Panc1 (cell line): ENCODE results near the gene TMEM81. TPM values are rescaled to one million over a fixed set of nuclear protein-coding genes. Genes with fewer than 3 reads are reported as not detected.

Source experiments
- ATAC-seq: fragments of 200-7000 bp; cut with Tn5 transposase; 2 replicates; pipeline ENCODE4 v1.9.1; 2020; ENCODE audit warnings: mild to moderate bottlenecking, moderate library complexity
- BruUV-seq: library from RNA; stranded (reverse); fragments of 400-500 nt; replicated peaks from 2 replicates; lab custom pipeline; 2021; lab: Mats Ljungman, UMichigan
- CTCF ChIA-PET: fragments of 300-600 bp; sonication (Branson Sonifier 250); formaldehyde crosslinking; loops from one replicate; lab custom pipeline; 2022; ENCODE audit warnings: antibody characterized with exemption; lab: Charles Lee
- POLR2A ChIA-PET: fragments of 300-600 bp; sonication (Branson Sonifier 250); formaldehyde crosslinking; loops from one replicate; lab custom pipeline; 2022; ENCODE audit warnings: antibody characterized with exemption; lab: Charles Lee
- DNase-seq: peaks from one replicate; pipeline ENCODE4 v3.0.0-alpha.2; 2010; ENCODE audit warnings: low read depth, low spot score
- H3K27ac ChIP-seq: 2 replicates; pipeline ENCODE4 v1.5.1; 2011; ENCODE audit warnings: mild to moderate bottlenecking, low read length, inconsistent platforms
- H3K27me3 ChIP-seq: fragments of 200-500 bp; sonication (Bioruptor generic); 2 replicates; pipeline ENCODE4 v1.6.0; 2014; ENCODE audit warnings: low read length, inconsistent platforms; ENCODE audit not compliant: control insufficient read depth, insufficient read depth
- H3K36me3 ChIP-seq: fragments of 200-500 bp; sonication (Bioruptor generic); 2 replicates; pipeline ENCODE4 v1.5.1; 2014; ENCODE audit warnings: inconsistent platforms, mild to moderate bottlenecking, low read length, moderate library complexity; ENCODE audit not compliant: control insufficient read depth, insufficient read depth
- H3K4me1 ChIP-seq: 2 replicates; pipeline ENCODE4 v1.5.1; 2011; ENCODE audit warnings: inconsistent platforms, mild to moderate bottlenecking, low read length, moderate library complexity; ENCODE audit not compliant: control insufficient read depth, insufficient read depth
- H3K4me3 ChIP-seq, 2 experiments: 2 replicates each; pipeline ENCODE4 v1.5.1; 2011 to 2012; ENCODE audit warnings: low read depth in 2 of 2, low read length in 2 of 2, mild to moderate bottlenecking in 2 of 2, inconsistent platforms in 1 of 2, moderate library complexity in 1 of 2
- H3K9me3 ChIP-seq: fragments of 200-500 bp; sonication (Bioruptor generic); 2 replicates; pipeline ENCODE4 v1.5.1; 2014; ENCODE audit warnings: low read depth, mild to moderate bottlenecking, inconsistent platforms, low read length, moderate library complexity; ENCODE audit not compliant: control insufficient read depth, insufficient read depth
- CTCF ChIP-seq: fragments of 450-650 bp; IDR thresholded peaks from 2 replicates; pipeline ENCODE4 v1.5.1; 2017; ENCODE audit warnings: mild to moderate bottlenecking
- POLR2AphosphoS5 ChIP-seq: IDR thresholded peaks from 2 replicates; pipeline ENCODE4 v1.6.1; 2012; ENCODE audit warnings: mild to moderate bottlenecking, low read depth, low read length, moderate library complexity
- REST ChIP-seq, 2 experiments: IDR thresholded peaks; 2 replicates each; pipeline ENCODE4 v1.6.1; 2011 to 2012; ENCODE audit warnings: low read depth in 2 of 2, control low read depth in 1 of 2, low read length in 1 of 2, mild to moderate bottlenecking in 1 of 2, moderate library complexity in 1 of 2; ENCODE audit not compliant: insufficient read depth in 1 of 2
- SIN3A ChIP-seq: IDR thresholded peaks from 2 replicates; pipeline ENCODE4 v1.6.1; 2012; ENCODE audit warnings: low read depth, mild to moderate bottlenecking, low read length, moderate library complexity, borderline replicate concordance; ENCODE audit not compliant: insufficient read depth
- TCF7L2 ChIP-seq: IDR thresholded peaks from 2 replicates; pipeline ENCODE4 v1.6.1; 2011; ENCODE audit warnings: mild to moderate bottlenecking, low read depth, low read length, inconsistent platforms
- in situ Hi-C: cut with HindIII; loops from 2 replicates; pipeline ENCODE4 v1.10.0; 2016; ENCODE audit warnings: low sequenced_read_pairs, low pct_unique_long_range_greater_than_20kb
- intact Hi-C: fragments of 100-400 bp; cut with micrococcal nuclease; formaldehyde crosslinking; loops from one replicate; pipeline ENCODE4 v1.10.0; 2022; ENCODE audit not compliant: unreplicated experiment
- total RNA-seq: library from RNA; stranded (reverse); gene quantifications from one replicate; pipeline ENCODE4 v1.2.1, GENCODE V29; 2021; ENCODE audit not compliant: unreplicated experiment

The TMEM81 gene
- total RNA-seq, 1 experiment from 2014 or later, result 4.0 TPM

GRCh38 chr1:205047764-205048231 is 36.5 kb downstream of the TMEM81 start:
- DNase-seq (no peak), ATAC-seq (no peak)
- BruUV-seq, result no TSS peak
- in situ Hi-C loops, result no loop called here
- H3K9me3 ChIP-seq, result no peaks in the 10 kb centered on the region
- ChIA-PET POLR2A (no interaction called here), CTCF (no interaction called here)
- no peak overlapping the region for H3K27ac ChIP-seq
- no peaks in the 10 kb centered on the region for H3K4me1 ChIP-seq
- intact Hi-C loops, result no loop called here
- peaks cover 15% of the 10 kb centered on the region; the same call in 1 of the 2 replicates for H3K27me3 ChIP-seq
- no peaks in the 10 kb centered on the region for H3K36me3 ChIP-seq
- no peak for TF ChIP-seq POLR2AphosphoS5
- no peak for TF ChIP-seq SIN3A
- TF ChIP-seq CTCF, result no peak
- TF ChIP-seq REST (IDR thresholded peaks at IDR 0.05; ENCODE audit: insufficient read depth in 1 of 2, low read depth in 2 of 2, low read length in 1 of 2), result no peak
- no peak for TF ChIP-seq TCF7L2
- no peak overlapping the region for H3K4me3 ChIP-seq

GRCh38 chr1:205046870-205047269 is 37.4 kb downstream of the TMEM81 start:
- CTCF ChIA-PET, result no interaction called here
- Histone ChIP-seq H3K36me3 (no peaks in the 10 kb centered on the region), H3K27ac (no peak overlapping the region), H3K4me3 (no peak overlapping the region), H3K9me3 (no peaks in the 10 kb centered on the region), H3K4me1 (no peaks in the 10 kb centered on the region), H3K27me3 (peaks cover 15% of the 10 kb centered on the region; the same call in 1 of the 2 replicates)
- TF ChIP-seq REST (IDR thresholded peaks at IDR 0.05; ENCODE audit: insufficient read depth in 1 of 2, low read depth in 2 of 2, low read length in 1 of 2) (no peak), CTCF (no peak), SIN3A (no peak), TCF7L2 (no peak)
- POLR2A ChIA-PET, result no interaction called here
- no TSS peak for BruUV-seq
- intact Hi-C loops, result no loop called here
- no peak for ATAC-seq
- in situ Hi-C loops, result no loop called here
- DNase-seq, result no peak
